ENCODE data around the gene FUT6.
"Not testable (repeated sequence)": the region's sequence is repeated elsewhere in the genome, so short reads cannot be mapped to it uniquely, and the experiment has no call there.

DNA sequence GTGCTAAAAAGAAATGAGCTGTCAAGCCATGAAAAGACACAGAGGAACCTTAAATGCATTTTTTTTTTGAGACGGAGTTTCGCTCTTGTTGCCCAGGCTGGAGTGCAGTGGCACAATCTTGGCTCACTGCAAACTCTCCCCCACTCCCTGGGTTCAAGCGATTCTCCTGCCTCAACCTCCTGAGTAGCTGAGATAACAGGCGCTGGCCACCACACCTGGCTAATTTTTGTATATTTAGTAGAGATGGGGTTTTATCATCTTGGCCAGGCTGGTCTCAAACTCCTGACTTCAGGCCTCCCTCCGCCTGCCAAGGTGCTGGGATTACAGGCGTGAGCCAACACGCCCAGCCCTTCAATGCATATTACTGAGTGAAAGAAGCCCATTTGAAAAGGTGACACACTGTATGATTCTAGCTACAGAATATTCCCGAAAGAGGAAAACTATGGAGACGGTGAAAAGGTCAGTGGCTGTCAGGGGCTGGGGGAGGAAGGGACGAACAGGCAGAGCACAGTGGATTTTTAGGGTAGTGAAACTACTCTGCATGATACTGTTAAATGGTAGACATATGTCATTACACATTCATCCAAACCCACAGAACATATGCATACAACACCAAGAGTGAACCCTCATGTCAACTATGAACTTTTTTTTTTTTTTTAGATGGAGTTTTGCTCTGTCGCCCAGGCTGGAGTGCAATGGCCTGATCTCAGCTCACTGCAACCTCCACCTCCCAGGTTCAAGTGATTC lies 44.7 kb upstream of the FUT6 start:
- TF ChIP-seq, protein P1, sequence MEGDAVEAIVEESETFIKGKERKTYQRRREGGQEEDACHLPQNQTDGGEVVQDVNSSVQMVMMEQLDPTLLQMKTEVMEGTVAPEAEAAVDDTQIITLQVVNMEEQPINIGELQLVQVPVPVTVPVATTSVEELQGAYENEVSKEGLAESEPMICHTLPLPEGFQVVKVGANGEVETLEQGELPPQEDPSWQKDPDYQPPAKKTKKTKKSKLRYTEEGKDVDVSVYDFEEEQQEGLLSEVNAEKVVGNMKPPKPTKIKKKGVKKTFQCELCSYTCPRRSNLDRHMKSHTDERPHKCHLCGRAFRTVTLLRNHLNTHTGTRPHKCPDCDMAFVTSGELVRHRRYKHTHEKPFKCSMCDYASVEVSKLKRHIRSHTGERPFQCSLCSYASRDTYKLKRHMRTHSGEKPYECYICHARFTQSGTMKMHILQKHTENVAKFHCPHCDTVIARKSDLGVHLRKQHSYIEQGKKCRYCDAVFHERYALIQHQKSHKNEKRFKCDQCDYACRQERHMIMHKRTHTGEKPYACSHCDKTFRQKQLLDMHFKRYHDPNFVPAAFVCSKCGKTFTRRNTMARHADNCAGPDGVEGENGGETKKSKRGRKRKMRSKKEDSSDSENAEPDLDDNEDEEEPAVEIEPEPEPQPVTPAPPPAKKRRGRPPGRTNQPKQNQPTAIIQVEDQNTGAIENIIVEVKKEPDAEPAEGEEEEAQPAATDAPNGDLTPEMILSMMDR (IDR thresholded peaks at IDR 0.05) = not testable (repeated sequence)
- TF ChIP-seq POLR2A (IDR thresholded peaks at IDR 0.05) = not testable (repeated sequence)
